ENCODE results near the gene TYMS.

- TF ChIP-seq CTCF (IDR thresholded peaks at IDR 0.05 in 4 of 5, conservative IDR thresholded peaks at IDR 0.05 in 1 of 5) (no peak), POLR2A (IDR thresholded peaks at IDR 0.05) (peak; percentile 23 to 30)
Observed at GRCh38 chr18:711657-712400, 54.4 kb downstream of the TYMS start.
